ENCODE data around the gene LRRC36.

DNA sequence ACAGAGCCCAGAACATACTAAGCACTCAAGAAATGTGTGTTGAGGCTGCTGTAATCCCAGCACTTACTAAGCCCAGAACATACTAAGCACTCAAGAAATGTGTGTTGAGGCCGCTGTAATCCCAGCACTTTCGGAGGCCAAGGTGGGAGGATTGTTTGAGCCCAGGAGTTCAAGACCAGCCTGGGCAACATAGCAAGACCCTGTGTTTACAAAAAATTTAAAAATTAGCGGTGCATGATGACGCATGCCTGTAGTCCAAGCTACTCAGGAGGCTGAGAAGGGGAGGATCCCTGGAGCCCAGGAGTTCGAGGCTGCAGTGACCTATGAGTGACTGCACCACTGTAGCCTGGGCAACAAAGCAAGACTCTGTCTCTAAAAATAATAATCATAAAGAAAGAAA is 96.4 kb downstream of the LRRC36 start:
- TF ChIP-seq, protein P1, sequence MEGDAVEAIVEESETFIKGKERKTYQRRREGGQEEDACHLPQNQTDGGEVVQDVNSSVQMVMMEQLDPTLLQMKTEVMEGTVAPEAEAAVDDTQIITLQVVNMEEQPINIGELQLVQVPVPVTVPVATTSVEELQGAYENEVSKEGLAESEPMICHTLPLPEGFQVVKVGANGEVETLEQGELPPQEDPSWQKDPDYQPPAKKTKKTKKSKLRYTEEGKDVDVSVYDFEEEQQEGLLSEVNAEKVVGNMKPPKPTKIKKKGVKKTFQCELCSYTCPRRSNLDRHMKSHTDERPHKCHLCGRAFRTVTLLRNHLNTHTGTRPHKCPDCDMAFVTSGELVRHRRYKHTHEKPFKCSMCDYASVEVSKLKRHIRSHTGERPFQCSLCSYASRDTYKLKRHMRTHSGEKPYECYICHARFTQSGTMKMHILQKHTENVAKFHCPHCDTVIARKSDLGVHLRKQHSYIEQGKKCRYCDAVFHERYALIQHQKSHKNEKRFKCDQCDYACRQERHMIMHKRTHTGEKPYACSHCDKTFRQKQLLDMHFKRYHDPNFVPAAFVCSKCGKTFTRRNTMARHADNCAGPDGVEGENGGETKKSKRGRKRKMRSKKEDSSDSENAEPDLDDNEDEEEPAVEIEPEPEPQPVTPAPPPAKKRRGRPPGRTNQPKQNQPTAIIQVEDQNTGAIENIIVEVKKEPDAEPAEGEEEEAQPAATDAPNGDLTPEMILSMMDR (conservative IDR thresholded peaks at IDR 0.05) = no peak
- no peak for TF ChIP-seq EZH2 (IDR thresholded peaks at IDR 0.05; ENCODE audit: low read depth)
